Stimulated activated naive CD4-positive, alpha-beta T cell treated with Interleukin-2 at 50 U/mL for 16 hours (primary cell): ENCODE results near the gene GSTO1.

ENCODE experiments used
- DNase-seq: peaks from one replicate; lab custom pipeline; 2025; lab: John Stamatoyannopoulos, UW

The GSTO1 gene

GRCh38 chr10:104276192-104276591 lies 21.5 kb downstream of the GSTO1 start:
- no peak for DNase-seq

- no peak for DNase-seq
These were observed 23.1 kb downstream of the GSTO1 start for GRCh38 chr10:104277785-104278184.

GRCh38 chr10:104279550-104280259 lies 25.0 kb downstream of the GSTO1 start:
- no peak for DNase-seq

GRCh38 chr10:104281694-104282093 lies 27.0 kb downstream of the GSTO1 start:
- DNase-seq, result no peak

- no peak for DNase-seq
These were observed 30.2 kb downstream of the GSTO1 start for GRCh38 chr10:104284846-104285245.

- DNase-seq, result no peak
These were observed 32.2 kb downstream of the GSTO1 start for GRCh38 chr10:104286939-104287338.

- no peak for DNase-seq
These were observed 33.7 kb downstream of the GSTO1 start for GRCh38 chr10:104288355-104288754.

- DNase-seq, result peak; percentile 81
These were observed 36.8 kb downstream of the GSTO1 start for GRCh38 chr10:104291439-104291951.

- no peak for DNase-seq
These were observed 38.3 kb downstream of the GSTO1 start for GRCh38 chr10:104293011-104293410.

GRCh38 chr10:104293781-104294321 lies 39.2 kb downstream of the GSTO1 start:
- DNase-seq, result no peak

GRCh38 chr10:104296687-104297436 lies 42.2 kb downstream of the GSTO1 start:
- no peak for DNase-seq

GRCh38 chr10:104297697-104298660 lies 43.3 kb downstream of the GSTO1 start:
- DNase-seq, result no peak

GRCh38 chr10:104299031-104299904 lies 44.6 kb downstream of the GSTO1 start:
- DNase-seq, result no peak

- no peak for DNase-seq
These were observed 45.5 kb downstream of the GSTO1 start for GRCh38 chr10:104300002-104300735.

- DNase-seq, result no peak
These were observed 46.1 kb downstream of the GSTO1 start for GRCh38 chr10:104300736-104301292.

GRCh38 chr10:104301907-104302690 lies 47.4 kb downstream of the GSTO1 start:
- DNase-seq, result no peak

- DNase-seq, result no peak
These were observed 49.1 kb downstream of the GSTO1 start for GRCh38 chr10:104303594-104304355.

- DNase-seq, result no peak
These were observed 49.7 kb downstream of the GSTO1 start for GRCh38 chr10:104304356-104304745.
